A549 (cell line): Measurements from ENCODE around the gene NDNF. TPM values are rescaled to one million over a fixed set of nuclear protein-coding genes. Genes with fewer than 3 reads are reported as not detected.

ENCODE experiments used
- ATAC-seq, 2 experiments: fragments of 200-7000 bp in 1 of 2; fragments of >200 bp in 1 of 2; cut with Nextera tagmentation in 1 of 2; cut with Tn5 transposase in 1 of 2; 3 replicates each; pipeline versions ENCODE4 v1.8.0 to v1.9.1; 2018 to 2020; ENCODE audit warnings: mild to moderate bottlenecking in 1 of 2, moderate library complexity in 1 of 2
- CTCF ChIA-PET: fragments of 300-600 bp; sonication (Branson Sonifier 250); formaldehyde crosslinking; extraction: SDS; loops from one replicate; lab custom pipeline; 2021; ENCODE audit warnings: antibody characterized with exemption, inconsistent platforms; lab: Yijun Ruan, JAX
- POLR2A ChIA-PET: fragments of 350-600 bp; formaldehyde crosslinking; extraction: SDS; loops from one replicate; lab custom pipeline; 2021; ENCODE audit warnings: antibody characterized with exemption, inconsistent platforms; lab: Yijun Ruan, JAX
- DNase-seq, 2 experiments: peaks; one replicate each; pipeline versions ENCODE4 v3.0.0 to v3.0.0-alpha.2; 2011 to 2016; ENCODE audit warnings: low read depth in 1 of 2, low spot score in 1 of 2
- FAIRE-seq: peaks from 2 replicates; lab custom pipeline; 2011; peaks lifted over from hg19 to GRCh38; lab: Jason Lieb, UNC
- H3K27ac ChIP-seq, 2 experiments: fragments of >200 bp; sonication (Bioruptor Twin); formaldehyde crosslinking; 3 replicates each; pipeline ENCODE4 v1.5.1; 2016 to 2017
- H3K4me1 ChIP-seq: fragments of >200 bp; sonication (Bioruptor Twin); formaldehyde crosslinking; 3 replicates; pipeline ENCODE4 v1.6.1; 2016
- H3K4me2 ChIP-seq: fragments of >200 bp; sonication (Bioruptor Twin); formaldehyde crosslinking; 3 replicates; pipeline ENCODE4 v1.6.1; 2016
- H3K4me3 ChIP-seq: fragments of >200 bp; sonication (Bioruptor Twin); formaldehyde crosslinking; 3 replicates; pipeline ENCODE4 v1.5.1; 2016
- H3K9me3 ChIP-seq: fragments of >200 bp; sonication (Bioruptor Twin); formaldehyde crosslinking; 3 replicates; pipeline ENCODE4 v1.6.1; 2016
- CBX8 ChIP-seq: fragments of 200-600 bp; sonication (generic); IDR thresholded peaks from 2 replicates; pipeline ENCODE4 v1.6.1; 2016
- CHD2 ChIP-seq: fragments of 150-350 bp; IDR thresholded peaks from 2 replicates; pipeline ENCODE4 v1.6.1; 2014; ENCODE audit warnings: low read length; ENCODE audit not compliant: partially characterized antibody
- CHD4 ChIP-seq: fragments of 200-600 bp; sonication (generic); IDR thresholded peaks from 2 replicates; pipeline ENCODE4 v1.6.1; 2016; ENCODE audit warnings: antibody characterized with exemption, mild to moderate bottlenecking, borderline replicate concordance
- EP300 ChIP-seq, 2 experiments: fragments of >200 bp; sonication (Bioruptor Twin); formaldehyde crosslinking; IDR thresholded peaks; 2 replicates in 1 of 2; 3 replicates in 1 of 2; pipeline ENCODE4 v1.6.1; 2016 to 2017
- FOSL2 ChIP-seq, 2 experiments: fragments of 450-650 bp in 1 of 2; fragments of >200 bp in 1 of 2; sonication (Bioruptor Twin) in 1 of 2; formaldehyde crosslinking; IDR thresholded peaks; 2 replicates each; pipeline versions ENCODE4 v1.5.0 to v1.6.1; 2016 to 2020; ENCODE audit warnings: mild to moderate bottlenecking in 1 of 2, moderate library complexity in 1 of 2
- GATA3 ChIP-seq: IDR thresholded peaks from 2 replicates; pipeline ENCODE4 v1.6.1; 2012; ENCODE audit warnings: borderline replicate concordance
- HDAC2 ChIP-seq: fragments of 200-600 bp; sonication (generic); IDR thresholded peaks from 2 replicates; pipeline ENCODE4 v1.6.1; 2016
- HEYL ChIP-seq: fragments of 250-450 bp; sonication (Bioruptor Pico); IDR thresholded peaks from 2 replicates; pipeline ENCODE4 v1.8.0; 2021; ENCODE audit warnings: mild to moderate bottlenecking, moderate library complexity
- HOXB5 ChIP-seq: fragments of 250-450 bp; sonication (Bioruptor Pico); IDR thresholded peaks from 2 replicates; pipeline ENCODE4 v1.5.0; 2020; ENCODE audit warnings: mild to moderate bottlenecking, moderate library complexity
- JUN ChIP-seq, 2 experiments: fragments of >200 bp; sonication (Bioruptor Twin); formaldehyde crosslinking; IDR thresholded peaks; 2 replicates in 1 of 2; 3 replicates in 1 of 2; pipeline ENCODE4 v1.6.1; 2016 to 2017
- JUNB ChIP-seq: fragments of >200 bp; sonication (Bioruptor Twin); formaldehyde crosslinking; IDR thresholded peaks from 2 replicates; pipeline ENCODE4 v1.6.1; 2016
- KDM5A ChIP-seq: fragments of 200-600 bp; sonication (generic); IDR thresholded peaks from 2 replicates; pipeline ENCODE4 v1.6.1; 2016; ENCODE audit warnings: antibody characterized with exemption, mild to moderate bottlenecking
- MAFK ChIP-seq: fragments of 450-650 bp; IDR thresholded peaks from 2 replicates; pipeline ENCODE4 v1.6.1; 2014; ENCODE audit not compliant: partially characterized antibody
- MAZ ChIP-seq: fragments of 150-350 bp; IDR thresholded peaks from 2 replicates; pipeline ENCODE4 v1.6.1; 2014; ENCODE audit warnings: antibody characterized with exemption, low read depth, low read length, borderline replicate concordance
- MYC ChIP-seq: IDR thresholded peaks from 2 replicates; pipeline ENCODE4 v1.6.1; 2012; ENCODE audit warnings: mild to moderate bottlenecking, inconsistent platforms, low read length, improper control_type of control experiment, borderline replicate concordance
- NR3C1 ChIP-seq: fragments of >200 bp; sonication (Bioruptor Twin); formaldehyde crosslinking; IDR thresholded peaks from 3 replicates; pipeline ENCODE4 v1.6.1; 2017
- POLR2A ChIP-seq: IDR thresholded peaks from 2 replicates; pipeline ENCODE4 v1.6.1; 2012; ENCODE audit warnings: mild to moderate bottlenecking, low read length
- RARB ChIP-seq: fragments of 250-450 bp; sonication (Bioruptor Pico); IDR thresholded peaks from 2 replicates; pipeline ENCODE4 v1.8.0; 2021; ENCODE audit warnings: mild to moderate bottlenecking, moderate library complexity
- RFX5 ChIP-seq: fragments of 450-650 bp; IDR thresholded peaks from 2 replicates; pipeline ENCODE4 v1.7.1; 2014; ENCODE audit warnings: antibody characterized with exemption, mild to moderate bottlenecking, moderate library complexity
- RNF2 ChIP-seq: fragments of 200-600 bp; sonication (generic); IDR thresholded peaks from 2 replicates; pipeline ENCODE4 v1.6.1; 2016; ENCODE audit warnings: low read depth, mild to moderate bottlenecking, antibody characterized with exemption, moderate library complexity, borderline replicate concordance
- SMC3 ChIP-seq: fragments of >200 bp; sonication (Bioruptor Twin); formaldehyde crosslinking; IDR thresholded peaks from 3 replicates; pipeline ENCODE4 v1.6.1; 2018; ENCODE audit warnings: inconsistent platforms
- TFCP2L1 ChIP-seq: fragments of 250-450 bp; sonication (Bioruptor Pico); IDR thresholded peaks from 2 replicates; pipeline ENCODE4 v1.5.0; 2021; ENCODE audit warnings: mild to moderate bottlenecking
- TP53 ChIP-seq: fragments of 250-450 bp; sonication (Bioruptor Pico); IDR thresholded peaks from 2 replicates; pipeline ENCODE4 v1.5.0; 2021; ENCODE audit warnings: mild to moderate bottlenecking, moderate library complexity
- USF2 ChIP-seq: fragments of 450-650 bp; IDR thresholded peaks from 2 replicates; pipeline ENCODE4 v1.6.1; 2014; ENCODE audit warnings: antibody characterized with exemption
- ZC3H11A ChIP-seq: fragments of 450-650 bp; IDR thresholded peaks from 2 replicates; pipeline ENCODE4 v1.6.1; 2014; ENCODE audit warnings: antibody characterized with exemption, mild to moderate bottlenecking
- ZFP36 ChIP-seq: fragments of 450-650 bp; IDR thresholded peaks from 2 replicates; pipeline ENCODE4 v1.6.1; 2014; ENCODE audit warnings: borderline replicate concordance; ENCODE audit not compliant: partially characterized antibody
- ZSCAN20 ChIP-seq: fragments of 250-450 bp; sonication (Bioruptor Pico); IDR thresholded peaks from 2 replicates; pipeline ENCODE4 v1.8.0; 2022; ENCODE audit warnings: mild to moderate bottlenecking, moderate library complexity
- WGBS: methylation state at CpG from one replicate; pipeline ENCODE4 v1.1.6; 2017; ENCODE audit errors: missing lambda C conversion rate; 5-methylcytosine and 5-hydroxymethylcytosine counted together
- polyA plus RNA-seq, 4 experiments: library from polyadenylated mRNA; depleted of rRNA in 3 of 4; stranded (reverse); fragments of >200 nt; fragmentation: RNase III in 1 of 4; extraction: RNeasy Plus Mini Kit Qiagen cat#74134 plus additional on column Dnase treatment in 1 of 4; gene quantifications; 2 replicates in 3 of 4; 3 replicates in 1 of 4; pipeline ENCODE4 v1.2.3, GENCODE V29; 2011 to 2017
- TF ChIP-seq, protein P1 (sequence below): fragments of >200 bp; sonication (Bioruptor Twin); formaldehyde crosslinking; IDR thresholded peaks from 3 replicates; pipeline ENCODE4 v1.5.1; 2016
- TF ChIP-seq, protein P2 (sequence below): fragments of 150-350 bp; IDR thresholded peaks from 2 replicates; pipeline ENCODE4 v1.6.1; 2014; ENCODE audit warnings: low read depth, mild to moderate bottlenecking, low read length
- TF ChIP-seq, protein P3 (sequence below): fragments of >200 bp; sonication (Bioruptor Twin); formaldehyde crosslinking; IDR thresholded peaks from 3 replicates; pipeline ENCODE4 v1.6.1; 2016
- TF ChIP-seq, protein P4 (sequence below): fragments of 250-450 bp; sonication (Bioruptor Pico); IDR thresholded peaks from 2 replicates; pipeline ENCODE4 v1.5.0; 2020; ENCODE audit warnings: low read depth, mild to moderate bottlenecking, moderate library complexity

Gene NDNF
- polyA plus RNA-seq, 2 of the 4 experiments (the other 2 are of a cell fraction): not detected

DNA sequence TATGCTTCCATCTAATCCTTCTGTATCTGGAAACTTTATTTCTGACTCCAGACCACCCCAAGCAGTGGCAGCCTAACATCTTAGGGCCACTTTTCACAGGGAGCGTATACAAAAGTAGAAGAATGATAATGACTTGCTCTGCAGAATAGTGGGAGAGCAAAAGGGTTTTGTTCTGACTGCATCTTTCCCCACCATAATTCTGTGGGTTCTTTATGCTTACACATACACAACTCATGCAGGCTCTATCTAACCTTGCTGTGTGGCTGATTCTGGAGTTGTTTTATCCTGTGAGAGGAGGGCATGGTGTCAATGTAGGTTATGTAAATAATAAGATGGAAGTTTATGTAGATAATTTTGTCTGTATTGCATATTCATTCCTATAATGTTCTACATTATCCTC is 42.4 kb upstream of the NDNF start:
- TF ChIP-seq MYC (no peak), NR3C1 (no peak), RFX5 (no peak), RARB (no peak), TFCP2L1 (CRISPR knock-in tag) (no peak), ZFP36 (no peak), POLR2A (no peak), KDM5A (no peak), CHD2 (no peak), ZSCAN20 (no peak), USF2 (no peak), TP53 (CRISPR knock-in tag) (no peak), MAZ (no peak), GATA3 (no peak), HEYL (CRISPR knock-in tag) (no peak), FOSL2 (IDR thresholded peaks at IDR 0.05) (no peak), FOSL2 (CRISPR knock-in tag; IDR thresholded peaks at IDR 0.05) (no peak), HDAC2 (no peak)
- TF ChIP-seq, protein P1, sequence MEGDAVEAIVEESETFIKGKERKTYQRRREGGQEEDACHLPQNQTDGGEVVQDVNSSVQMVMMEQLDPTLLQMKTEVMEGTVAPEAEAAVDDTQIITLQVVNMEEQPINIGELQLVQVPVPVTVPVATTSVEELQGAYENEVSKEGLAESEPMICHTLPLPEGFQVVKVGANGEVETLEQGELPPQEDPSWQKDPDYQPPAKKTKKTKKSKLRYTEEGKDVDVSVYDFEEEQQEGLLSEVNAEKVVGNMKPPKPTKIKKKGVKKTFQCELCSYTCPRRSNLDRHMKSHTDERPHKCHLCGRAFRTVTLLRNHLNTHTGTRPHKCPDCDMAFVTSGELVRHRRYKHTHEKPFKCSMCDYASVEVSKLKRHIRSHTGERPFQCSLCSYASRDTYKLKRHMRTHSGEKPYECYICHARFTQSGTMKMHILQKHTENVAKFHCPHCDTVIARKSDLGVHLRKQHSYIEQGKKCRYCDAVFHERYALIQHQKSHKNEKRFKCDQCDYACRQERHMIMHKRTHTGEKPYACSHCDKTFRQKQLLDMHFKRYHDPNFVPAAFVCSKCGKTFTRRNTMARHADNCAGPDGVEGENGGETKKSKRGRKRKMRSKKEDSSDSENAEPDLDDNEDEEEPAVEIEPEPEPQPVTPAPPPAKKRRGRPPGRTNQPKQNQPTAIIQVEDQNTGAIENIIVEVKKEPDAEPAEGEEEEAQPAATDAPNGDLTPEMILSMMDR: no peak
- TF ChIP-seq, protein P2, sequence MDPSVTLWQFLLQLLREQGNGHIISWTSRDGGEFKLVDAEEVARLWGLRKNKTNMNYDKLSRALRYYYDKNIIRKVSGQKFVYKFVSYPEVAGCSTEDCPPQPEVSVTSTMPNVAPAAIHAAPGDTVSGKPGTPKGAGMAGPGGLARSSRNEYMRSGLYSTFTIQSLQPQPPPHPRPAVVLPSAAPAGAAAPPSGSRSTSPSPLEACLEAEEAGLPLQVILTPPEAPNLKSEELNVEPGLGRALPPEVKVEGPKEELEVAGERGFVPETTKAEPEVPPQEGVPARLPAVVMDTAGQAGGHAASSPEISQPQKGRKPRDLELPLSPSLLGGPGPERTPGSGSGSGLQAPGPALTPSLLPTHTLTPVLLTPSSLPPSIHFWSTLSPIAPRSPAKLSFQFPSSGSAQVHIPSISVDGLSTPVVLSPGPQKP: no peak
- H3K27ac ChIP-seq: no peak overlapping the region
- no peaks in the 10 kb centered on the region for H3K9me3 ChIP-seq
- no peak overlapping the region for H3K4me2 ChIP-seq
- WGBS: 95% methylated on average over 1 of the region's 1 CpG
- no peak for DNase-seq
- no peak for ATAC-seq
- H3K4me1 ChIP-seq: no peaks in the 10 kb centered on the region
- ChIA-PET CTCF (no interaction called here), POLR2A (no interaction called here)
- no peak for FAIRE-seq
- no peak overlapping the region for H3K4me3 ChIP-seq

DNA sequence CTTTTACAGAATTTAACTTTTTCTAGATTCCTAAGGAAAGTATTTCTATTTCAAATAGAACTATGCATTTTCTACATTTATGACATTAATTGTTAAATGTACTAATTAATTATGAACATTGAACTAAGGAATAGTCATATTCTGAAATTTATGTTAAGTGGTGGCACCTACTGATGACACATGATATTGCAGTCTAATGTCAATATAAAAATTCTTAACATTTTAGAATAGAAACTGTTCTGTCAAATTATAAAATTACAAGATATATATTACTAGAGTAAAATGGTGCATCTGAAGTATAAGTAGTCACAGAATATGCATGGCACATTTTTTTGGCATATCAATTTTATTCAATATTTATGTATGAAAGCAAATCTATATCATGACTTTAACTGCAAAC is 40.2 kb upstream of the NDNF start:
- FAIRE-seq: no peak
- POLR2A ChIA-PET: no interaction called here

More for the DNA sequence above, 40.2 kb upstream of the NDNF start:
- H3K4me1 ChIP-seq: no peaks in the 10 kb centered on the region
- CTCF ChIA-PET: no interaction called here
- no peak for TF ChIP-seq CHD4
- TF ChIP-seq RNF2: no peak
- no peak for TF ChIP-seq MAFK
- no peak for TF ChIP-seq ZC3H11A
- TF ChIP-seq HOXB5 (CRISPR knock-in tag): no peak
- TF ChIP-seq JUN (IDR thresholded peaks at IDR 0.05): no peak
- TF ChIP-seq, protein P3, sequence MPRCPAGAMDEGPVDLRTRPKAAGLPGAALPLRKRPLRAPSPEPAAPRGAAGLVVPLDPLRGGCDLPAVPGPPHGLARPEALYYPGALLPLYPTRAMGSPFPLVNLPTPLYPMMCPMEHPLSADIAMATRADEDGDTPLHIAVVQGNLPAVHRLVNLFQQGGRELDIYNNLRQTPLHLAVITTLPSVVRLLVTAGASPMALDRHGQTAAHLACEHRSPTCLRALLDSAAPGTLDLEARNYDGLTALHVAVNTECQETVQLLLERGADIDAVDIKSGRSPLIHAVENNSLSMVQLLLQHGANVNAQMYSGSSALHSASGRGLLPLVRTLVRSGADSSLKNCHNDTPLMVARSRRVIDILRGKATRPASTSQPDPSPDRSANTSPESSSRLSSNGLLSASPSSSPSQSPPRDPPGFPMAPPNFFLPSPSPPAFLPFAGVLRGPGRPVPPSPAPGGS: no peak
- TF ChIP-seq MAZ: no peak
- TF ChIP-seq CBX8: no peak
- no peak for TF ChIP-seq CHD2
- no peak for TF ChIP-seq EP300 (IDR thresholded peaks at IDR 0.05)
- no peak for TF ChIP-seq NR3C1
- TF ChIP-seq, protein P4, sequence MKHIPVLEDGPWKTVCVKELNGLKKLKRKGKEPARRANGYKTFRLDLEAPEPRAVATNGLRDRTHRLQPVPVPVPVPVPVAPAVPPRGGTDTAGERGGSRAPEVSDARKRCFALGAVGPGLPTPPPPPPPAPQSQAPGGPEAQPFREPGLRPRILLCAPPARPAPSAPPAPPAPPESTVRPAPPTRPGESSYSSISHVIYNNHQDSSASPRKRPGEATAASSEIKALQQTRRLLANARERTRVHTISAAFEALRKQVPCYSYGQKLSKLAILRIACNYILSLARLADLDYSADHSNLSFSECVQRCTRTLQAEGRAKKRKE (CRISPR knock-in tag): no peak
- TF ChIP-seq SMC3: no peak
- TF ChIP-seq ZSCAN20: no peak
- no peak for TF ChIP-seq JUNB
- H3K4me3 ChIP-seq: no peak overlapping the region
- H3K4me2 ChIP-seq: no peak overlapping the region
- DNase-seq: no peak
- no peak overlapping the region for H3K27ac ChIP-seq
- no peak for ATAC-seq
- H3K9me3 ChIP-seq: no peaks in the 10 kb centered on the region
